HUES48 (cell line): Measurements from ENCODE around the gene VPS29.
"Not testable (repeated sequence)": the region's sequence is repeated elsewhere in the genome, so short reads cannot be mapped to it uniquely, and the experiment has no call there.

Source experiments
- H3K27ac ChIP-seq: one replicate; pipeline ENCODE4 v1.7.0; 2013; ENCODE audit warnings: low read depth, low read length, inconsistent platforms
- H3K27me3 ChIP-seq: 2 replicates; pipeline ENCODE4 v1.6.1; 2013; ENCODE audit warnings: mild to moderate bottlenecking, low read length; ENCODE audit not compliant: control insufficient read depth, insufficient read depth
- H3K36me3 ChIP-seq: 2 replicates; pipeline ENCODE4 v1.6.1; 2013; ENCODE audit warnings: low read length; ENCODE audit not compliant: control insufficient read depth, insufficient read depth
- H3K4me1 ChIP-seq: 2 replicates; pipeline ENCODE4 v1.6.1; 2013; ENCODE audit warnings: mild to moderate bottlenecking, low read length; ENCODE audit not compliant: control insufficient read depth, insufficient read depth
- H3K4me3 ChIP-seq: 2 replicates; pipeline ENCODE4 v1.5.1; 2013; ENCODE audit warnings: mild to moderate bottlenecking, low read depth, low read length
- H3K9ac ChIP-seq: 2 replicates; pipeline ENCODE4 v1.6.1; 2013; ENCODE audit warnings: mild to moderate bottlenecking, low read depth, low read length, moderate library complexity
- H3K9me3 ChIP-seq: 2 replicates; pipeline ENCODE4 v1.6.1; 2013; ENCODE audit warnings: low read length; ENCODE audit not compliant: control insufficient read depth, insufficient read depth

Gene VPS29

DNA sequence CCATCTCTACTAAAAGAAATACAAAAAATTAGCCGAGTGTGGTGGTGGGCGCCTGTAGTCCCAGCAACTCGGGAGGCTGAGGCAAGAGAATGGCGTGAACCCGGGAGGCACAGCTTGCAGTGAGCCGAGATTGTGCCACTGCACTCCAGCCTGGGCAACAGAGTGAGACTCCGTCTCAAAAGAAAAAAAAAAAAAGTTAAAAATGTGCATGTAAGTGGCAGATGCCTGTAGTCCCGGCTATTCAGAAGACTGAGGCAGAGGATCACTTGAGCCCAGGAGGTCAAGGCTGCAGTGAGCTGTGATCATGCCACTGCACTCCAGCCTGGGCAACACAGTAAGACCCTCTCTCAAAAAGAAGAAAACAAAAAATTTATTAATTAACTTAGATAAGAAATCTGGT lies 16.1 kb upstream of the VPS29 start:
- not testable (repeated sequence) for H3K27me3 ChIP-seq, H3K9ac ChIP-seq, H3K4me3 ChIP-seq, H3K4me1 ChIP-seq, H3K36me3 ChIP-seq, H3K9me3 ChIP-seq, H3K27ac ChIP-seq

DNA sequence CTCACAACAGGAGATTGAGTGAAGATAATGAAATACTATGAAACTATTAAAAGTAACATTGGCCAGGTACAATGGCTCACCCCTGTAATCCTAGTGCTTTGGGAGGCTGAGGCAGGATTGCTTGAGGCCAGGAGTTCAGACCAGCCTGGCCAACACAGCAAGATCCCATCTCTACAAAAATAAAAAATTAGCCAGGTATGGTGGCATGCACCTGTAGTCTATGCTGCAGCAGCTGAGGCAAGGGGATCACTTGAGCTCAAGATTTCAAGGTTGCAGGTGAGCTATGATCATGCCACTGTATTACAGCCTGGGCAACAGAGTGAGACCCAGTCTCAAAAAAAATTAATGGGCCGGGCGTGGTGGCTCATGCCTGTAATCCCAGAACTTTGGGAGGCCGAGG lies 15.1 kb upstream of the VPS29 start:
- Histone ChIP-seq H3K4me3 (no peak overlapping the region), H3K9me3 (no peaks in the 10 kb centered on the region), H3K4me1 (no peaks in the 10 kb centered on the region), H3K9ac (no peak overlapping the region), H3K27me3 (no peaks in the 10 kb centered on the region), H3K36me3 (no peaks in the 10 kb centered on the region), H3K27ac (no peak overlapping the region)

DNA sequence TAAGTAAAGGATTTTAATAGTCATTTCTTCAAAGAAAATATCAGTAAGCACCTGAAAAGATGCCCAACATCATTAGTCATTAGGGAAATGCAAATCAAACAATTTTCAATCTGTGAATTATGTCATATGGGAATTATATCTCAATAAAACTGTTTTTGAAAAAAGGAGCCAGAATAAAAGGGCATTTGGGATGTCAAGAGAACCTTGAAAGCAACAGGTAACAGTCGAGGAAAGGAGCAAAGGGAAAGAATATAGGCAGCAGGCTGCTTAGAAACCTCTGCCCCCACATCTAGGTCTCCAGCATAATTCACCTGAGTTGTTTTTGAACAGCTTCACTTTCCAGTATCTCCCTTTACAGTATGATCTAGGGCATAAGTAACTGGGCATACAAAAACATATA lies 12.5 kb upstream of the VPS29 start:
- no peak overlapping the region for H3K4me3 ChIP-seq

DNA sequence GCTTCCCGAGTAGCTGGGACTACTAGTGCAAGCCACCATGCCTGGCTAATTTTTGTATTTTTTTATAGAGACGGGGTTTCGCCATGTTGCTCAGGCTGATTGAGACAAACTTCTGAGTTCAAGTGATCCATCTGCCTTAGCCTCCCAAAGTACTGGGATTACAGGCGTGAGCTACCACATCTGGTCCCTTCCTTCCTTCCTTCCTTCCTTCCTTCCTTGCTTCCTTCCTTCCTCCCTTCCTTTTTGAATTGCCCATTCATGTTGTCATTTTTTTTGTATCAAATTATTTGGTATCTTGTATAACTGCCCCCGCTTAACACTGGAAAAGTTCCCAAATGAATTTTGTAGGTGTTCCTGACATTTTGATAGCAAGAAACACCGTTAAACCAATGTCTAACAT lies 11.9 kb upstream of the VPS29 start:
- Histone ChIP-seq H3K36me3 (no peaks in the 10 kb centered on the region), H3K9ac (no peak overlapping the region), H3K27me3 (no peaks in the 10 kb centered on the region; the same call in 1 of the 2 replicates), H3K4me1 (no peaks in the 10 kb centered on the region), H3K9me3 (no peaks in the 10 kb centered on the region), H3K27ac (no peak overlapping the region), H3K4me3 (no peak overlapping the region)

More for the DNA sequence above, 12.5 kb upstream of the VPS29 start:
- Histone ChIP-seq H3K9me3 (no peaks in the 10 kb centered on the region), H3K27me3 (no peaks in the 10 kb centered on the region; the same call in 1 of the 2 replicates), H3K9ac (no peak overlapping the region), H3K27ac (no peak overlapping the region), H3K4me1 (no peaks in the 10 kb centered on the region), H3K36me3 (no peaks in the 10 kb centered on the region)

DNA sequence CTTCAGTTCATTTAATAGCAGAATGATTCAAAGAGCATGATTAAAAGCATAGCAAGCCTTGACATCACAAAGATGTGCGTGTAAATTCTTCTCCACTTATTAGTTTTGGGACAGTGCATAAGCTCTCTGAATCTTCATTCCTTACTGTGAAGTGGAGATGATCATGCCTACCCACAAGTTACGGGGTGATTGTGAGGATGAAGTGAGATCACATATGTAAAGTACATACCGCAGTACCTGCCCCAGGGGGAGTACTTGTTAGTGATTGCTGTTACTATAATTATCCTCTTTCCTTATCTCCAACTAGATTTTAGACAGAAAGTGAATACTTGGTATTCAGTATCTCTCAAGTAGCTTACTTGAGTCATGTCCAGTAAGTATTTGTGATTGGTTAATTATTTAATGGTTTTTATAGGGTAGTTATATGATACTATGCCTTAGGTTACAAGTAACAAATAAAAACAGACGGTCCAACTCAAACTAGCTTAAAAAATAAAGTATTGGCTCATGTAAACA lies 6.2 kb upstream of the VPS29 start:
- Histone ChIP-seq H3K4me3 (no peak overlapping the region), H3K9me3 (no peaks in the 10 kb centered on the region), H3K27ac (no peak overlapping the region), H3K27me3 (peaks cover 7% of the 10 kb centered on the region), H3K36me3 (no peaks in the 10 kb centered on the region), H3K9ac (no peak overlapping the region), H3K4me1 (no peaks in the 10 kb centered on the region)

DNA sequence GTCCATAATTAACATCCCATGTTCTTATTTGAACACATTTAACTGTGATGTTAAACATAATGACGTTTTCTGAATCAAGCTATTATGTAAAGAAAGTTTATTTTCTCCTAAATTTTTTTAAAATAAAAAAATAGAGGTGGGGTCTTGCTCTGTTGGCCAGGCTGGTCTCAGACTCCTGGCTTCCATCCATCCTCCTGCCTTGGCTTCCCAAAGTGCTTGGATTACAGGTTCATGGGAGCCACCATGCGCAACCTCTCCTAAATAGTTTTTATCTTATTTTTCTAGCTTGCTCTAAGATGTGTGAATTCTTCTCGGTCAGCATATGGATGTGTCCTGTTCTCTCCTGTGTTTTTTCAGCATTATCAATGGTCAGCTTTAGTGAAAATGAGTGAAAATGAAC lies 3.4 kb upstream of the VPS29 start:
- H3K27ac ChIP-seq = no peak overlapping the region
- H3K9ac ChIP-seq = no peak overlapping the region
- peaks cover 16% of the 10 kb centered on the region for H3K27me3 ChIP-seq
- peaks cover 6% of the 10 kb centered on the region for H3K9me3 ChIP-seq
- no peak overlapping the region for H3K4me3 ChIP-seq
- no peaks in the 10 kb centered on the region for H3K4me1 ChIP-seq
- H3K36me3 ChIP-seq = no peaks in the 10 kb centered on the region

DNA sequence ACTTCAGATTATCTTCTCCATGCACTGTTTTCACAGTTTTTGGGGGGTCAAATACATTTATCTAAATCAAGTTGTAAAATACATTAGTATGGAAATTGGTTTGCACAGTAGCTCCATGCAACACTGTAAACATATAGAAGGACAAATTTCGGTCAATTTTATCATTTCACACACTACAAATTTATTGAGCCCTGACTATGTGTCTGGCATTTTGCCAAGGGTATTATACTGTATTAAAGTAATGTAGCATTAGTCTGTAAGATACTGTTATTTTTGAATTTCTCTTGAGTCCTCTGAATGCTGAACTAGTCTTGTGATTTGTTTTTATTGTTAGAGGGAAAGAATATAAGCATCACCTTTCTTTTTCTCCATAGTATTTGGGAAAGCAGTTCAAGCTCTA lies 1.5 kb upstream of the VPS29 start:
- no peak overlapping the region for H3K9ac ChIP-seq
- 0 out of 2 replicates have a peak, but pooled peaks cover 2% of the 10 kb centered on the region for H3K36me3 ChIP-seq

DNA sequence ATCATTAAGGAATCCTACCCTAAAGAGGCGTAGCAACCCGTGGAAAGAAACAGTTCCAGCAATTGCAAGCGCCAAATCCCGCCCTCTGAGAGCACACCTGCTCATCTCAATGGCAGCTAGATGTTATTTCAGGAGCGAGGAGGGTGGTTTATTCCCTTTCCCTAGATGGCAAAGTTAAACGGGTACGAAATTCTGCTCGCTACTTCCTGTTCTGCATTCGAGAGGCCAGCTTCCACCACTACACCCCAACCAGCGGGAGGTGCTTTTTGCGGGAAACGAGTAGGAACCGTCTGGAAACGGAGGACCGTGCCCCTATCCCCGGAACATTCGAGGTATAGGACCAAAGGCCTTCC lies 536 bp downstream of the VPS29 start:
- no peaks in the 10 kb centered on the region for H3K4me1 ChIP-seq
- peak overlapping the region; percentile 59 for H3K27ac ChIP-seq
- H3K9me3 ChIP-seq = peaks cover 6% of the 10 kb centered on the region
- peak overlapping the region; percentile 21 for H3K9ac ChIP-seq
- H3K4me3 ChIP-seq = peak overlapping the region; percentile 84
- H3K36me3 ChIP-seq = peaks cover 8% of the 10 kb centered on the region
- H3K27me3 ChIP-seq = peaks cover 16% of the 10 kb centered on the region

More for the DNA sequence above, 1.5 kb upstream of the VPS29 start:
- Histone ChIP-seq H3K4me3 (no peak overlapping the region), H3K4me1 (no peaks in the 10 kb centered on the region), H3K27me3 (peaks cover 16% of the 10 kb centered on the region), H3K9me3 (peaks cover 6% of the 10 kb centered on the region), H3K27ac (no peak overlapping the region)

DNA sequence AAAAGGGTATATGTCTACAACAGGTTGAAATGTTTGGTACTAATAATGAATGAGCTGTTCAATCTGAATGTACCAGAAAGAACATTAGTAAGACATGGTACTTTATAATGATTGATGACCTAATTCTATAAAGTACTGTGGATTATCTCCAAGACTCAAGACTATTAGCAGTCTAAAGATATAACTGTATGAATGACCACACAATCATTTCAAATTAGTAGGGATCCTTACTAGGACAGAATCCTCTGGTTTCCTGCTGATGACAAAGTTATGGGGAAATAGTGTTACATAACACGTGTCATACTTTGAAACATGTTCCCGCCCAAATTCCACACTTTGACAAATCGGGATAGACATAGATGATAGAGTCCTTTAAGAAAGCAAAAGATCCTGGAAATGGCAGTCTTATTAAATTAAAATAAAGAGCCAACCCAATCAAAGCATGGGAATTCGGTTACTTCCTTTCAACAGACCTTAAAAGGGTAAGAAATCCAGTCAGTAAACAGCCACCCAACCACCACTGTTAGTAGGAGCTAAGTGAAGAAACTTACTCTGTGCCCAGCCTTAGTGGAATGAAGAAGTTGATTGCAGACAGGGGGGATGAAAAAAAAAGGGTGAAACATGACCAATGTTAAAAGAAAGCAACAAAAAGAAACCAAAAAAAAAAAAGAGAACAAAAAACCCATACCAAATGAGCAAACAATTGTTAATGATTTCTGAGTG lies 2.8 kb downstream of the VPS29 start:
- Histone ChIP-seq H3K36me3 (peaks cover 27% of the 10 kb centered on the region), H3K27me3 (peaks cover 16% of the 10 kb centered on the region), H3K9me3 (peaks cover 6% of the 10 kb centered on the region), H3K4me1 (no peaks in the 10 kb centered on the region), H3K9ac (no peak overlapping the region), H3K4me3 (no peak overlapping the region), H3K27ac (no peak overlapping the region)

DNA sequence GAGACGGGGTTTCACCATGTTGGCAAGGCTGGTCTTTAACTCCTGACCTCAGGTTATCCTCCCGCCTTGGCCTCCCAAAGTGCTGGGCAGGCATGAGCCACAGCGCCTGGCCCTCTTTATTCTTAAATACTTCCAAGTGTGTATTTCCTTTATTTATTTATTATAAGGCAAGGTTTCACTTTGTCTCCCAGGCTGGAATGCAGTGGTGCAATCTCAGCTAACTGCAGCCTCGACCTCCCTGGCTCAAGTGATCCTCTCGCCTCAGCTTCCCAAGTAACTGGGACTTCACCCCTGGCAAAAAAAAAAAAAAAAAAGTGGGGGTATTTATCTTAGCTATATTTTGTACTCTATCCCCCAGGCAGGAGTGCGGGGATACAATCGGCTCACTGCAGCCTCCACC lies 26.5 kb downstream of the VPS29 start:
- H3K4me3 ChIP-seq = no peak overlapping the region
- H3K9ac ChIP-seq = no peak overlapping the region
- no peak overlapping the region for H3K27ac ChIP-seq
- no peaks in the 10 kb centered on the region for H3K27me3 ChIP-seq
- no peaks in the 10 kb centered on the region for H3K9me3 ChIP-seq
- no peaks in the 10 kb centered on the region for H3K4me1 ChIP-seq
- peaks cover 11% of the 10 kb centered on the region for H3K36me3 ChIP-seq

DNA sequence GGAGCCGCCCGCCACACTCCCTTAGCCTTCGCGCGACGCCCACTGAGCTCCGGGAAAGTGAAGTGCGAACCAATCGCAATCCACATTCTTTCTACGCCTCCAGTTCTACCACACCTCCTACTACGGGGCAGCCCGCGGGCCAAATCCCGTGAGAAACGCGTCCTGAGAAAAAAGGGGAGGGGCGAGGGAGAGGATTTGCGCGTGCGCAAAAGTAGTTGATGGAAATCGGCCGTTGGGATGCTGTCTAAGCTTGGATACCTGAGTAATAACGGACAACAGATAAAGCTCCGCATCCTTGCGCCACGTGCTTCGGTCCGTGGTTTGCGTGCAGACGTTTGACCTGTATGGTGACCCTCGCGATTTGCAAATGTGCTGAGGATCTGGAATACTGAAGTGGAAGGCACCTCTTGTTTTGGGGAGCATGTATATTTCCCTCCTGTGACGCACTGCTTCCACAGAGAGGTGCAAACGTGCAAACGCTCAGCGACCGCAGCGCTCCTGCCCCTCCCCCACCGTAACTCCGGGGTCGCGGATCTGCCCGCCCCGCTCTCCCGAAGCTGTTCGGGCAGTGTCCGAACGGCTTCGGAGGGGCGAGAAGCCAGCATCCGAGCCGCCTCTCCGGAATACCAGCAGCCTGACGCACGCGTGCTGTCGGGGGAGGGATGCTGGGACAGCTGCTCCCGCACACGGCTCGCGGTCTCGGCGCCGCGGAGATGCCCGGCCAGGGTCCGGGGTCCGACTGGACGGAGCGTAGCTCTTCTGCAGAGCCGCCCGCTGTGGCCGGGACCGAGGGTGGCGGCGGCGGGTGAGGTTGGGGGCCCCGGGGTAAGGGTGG lies 33.5 kb downstream of the VPS29 start, which contains the start of the genes FAM216A and GPN3:
Gene FAM216A, plus strand, starts transcription at position 632 of the 835 bp plus-strand sequence. Its CDS starts 31 bp downstream, at position 663.
Gene GPN3, minus strand, starts transcription at position 44 of the 835 bp plus-strand sequence. CDS start 54 bp downstream, outside the sequence.
- H3K27ac ChIP-seq = peak within 1 kb of the TSS; percentile 97
- peaks cover 18% of the 10 kb centered on the region for H3K36me3 ChIP-seq
- 0 out of 2 replicates have a peak, but pooled peaks cover 5% of the 10 kb centered on the region for H3K4me1 ChIP-seq
- peak within 1 kb of the TSS; percentile 91 for H3K9ac ChIP-seq
- no peaks in the 10 kb centered on the region for H3K9me3 ChIP-seq
- peak within 1 kb of the TSS; percentile 90 for H3K4me3 ChIP-seq
- H3K27me3 ChIP-seq = no peaks in the 10 kb centered on the region
